T follicular helper cell (primary cell): ENCODE results near the gene TCF7L2.

Source experiments
- DNase-seq: peaks from one replicate; pipeline ENCODE4 v3.0.0-alpha.2; 2020; ENCODE audit warnings: low read depth

Gene TCF7L2

GRCh38 chr10:113177936-113178335 lies 227.9 kb downstream of the TCF7L2 start:
- DNase-seq = no peak

- no peak for DNase-seq
Measured at GRCh38 chr10:113178771-113179170, 228.7 kb downstream of the TCF7L2 start.

GRCh38 chr10:113179265-113179664 lies 229.2 kb downstream of the TCF7L2 start:
- no peak for DNase-seq

DNA sequence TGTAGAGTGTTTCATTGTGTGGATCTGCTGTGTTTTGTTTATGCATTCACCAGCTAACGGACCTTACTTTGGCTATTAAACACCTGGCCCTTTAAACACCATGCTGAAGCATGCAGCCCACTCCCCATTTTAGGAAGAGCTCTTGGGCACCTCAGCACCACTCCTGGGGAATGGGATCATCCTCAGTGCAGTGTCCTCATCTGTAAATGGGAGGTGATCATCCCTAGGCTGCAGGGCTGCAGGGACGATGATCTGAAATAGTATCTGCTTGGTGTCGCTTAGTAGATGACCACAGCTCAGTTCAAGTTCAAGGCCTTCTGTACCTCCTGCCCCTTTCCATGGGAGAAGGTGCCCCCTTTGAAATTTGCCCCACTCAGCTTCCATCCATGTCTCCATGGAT lies 229.9 kb downstream of the TCF7L2 start:
- DNase-seq = no peak

DNA sequence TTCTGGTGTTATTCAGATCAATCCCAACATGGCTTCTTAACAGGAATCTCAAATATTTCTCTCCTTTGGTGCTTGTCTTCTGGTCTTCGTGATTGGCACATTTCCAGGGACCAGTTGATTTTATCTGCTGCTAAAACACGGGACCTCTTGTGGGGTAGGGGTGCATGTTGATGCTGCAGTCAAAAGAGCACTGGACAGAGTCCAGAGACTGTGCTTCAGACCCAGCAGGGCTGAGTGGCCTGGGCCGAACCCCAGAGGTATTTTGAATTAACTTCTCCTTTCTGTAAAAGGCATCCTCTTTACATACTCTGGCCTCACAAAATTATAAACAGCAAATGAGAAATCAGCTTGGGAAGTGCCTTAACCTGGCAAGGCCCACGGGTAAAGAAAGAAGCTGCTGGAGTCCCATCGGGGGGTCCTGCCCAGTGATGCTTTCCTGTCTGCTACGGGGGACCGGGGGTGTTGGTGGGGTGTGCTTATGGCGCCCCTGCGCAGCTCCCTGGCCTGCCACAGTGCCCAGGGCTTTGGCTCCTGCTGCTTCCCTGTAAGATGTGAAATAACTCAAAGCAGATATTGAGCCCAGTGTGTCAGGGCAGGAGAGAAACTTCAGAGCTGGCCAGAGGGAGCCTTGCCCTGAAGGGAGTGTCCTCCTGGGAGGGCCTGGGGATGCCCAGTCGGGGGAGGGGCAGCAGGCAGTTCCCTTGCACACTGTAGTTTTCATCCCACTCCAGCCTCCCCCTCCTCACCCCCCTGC lies 230.5 kb downstream of the TCF7L2 start:
- no peak for DNase-seq

GRCh38 chr10:113182154-113182553 lies 232.1 kb downstream of the TCF7L2 start:
- DNase-seq = no peak

DNA sequence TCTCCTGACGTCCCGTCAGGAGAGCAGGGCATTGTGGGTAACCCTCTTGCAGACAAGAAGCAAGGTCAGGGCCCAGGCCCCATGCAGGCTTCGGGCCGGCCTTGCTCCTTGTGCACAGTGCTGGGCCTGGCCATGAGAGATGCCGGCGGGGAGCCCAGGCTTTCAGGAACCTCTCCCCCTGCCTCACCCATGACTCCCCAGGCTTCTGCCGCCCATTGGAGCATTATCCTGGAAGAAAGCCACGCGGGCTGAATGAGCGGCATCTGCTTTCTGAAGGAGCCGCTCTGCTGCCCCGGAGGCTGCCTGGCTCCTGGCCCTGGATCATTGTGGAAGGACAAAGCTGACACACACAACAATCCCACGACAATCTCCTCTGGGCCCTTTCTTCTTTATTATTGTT lies 233.5 kb downstream of the TCF7L2 start:
- no peak for DNase-seq

- DNase-seq = no peak
Measured at GRCh38 chr10:113187063-113187777, 237.2 kb downstream of the TCF7L2 start.

DNA sequence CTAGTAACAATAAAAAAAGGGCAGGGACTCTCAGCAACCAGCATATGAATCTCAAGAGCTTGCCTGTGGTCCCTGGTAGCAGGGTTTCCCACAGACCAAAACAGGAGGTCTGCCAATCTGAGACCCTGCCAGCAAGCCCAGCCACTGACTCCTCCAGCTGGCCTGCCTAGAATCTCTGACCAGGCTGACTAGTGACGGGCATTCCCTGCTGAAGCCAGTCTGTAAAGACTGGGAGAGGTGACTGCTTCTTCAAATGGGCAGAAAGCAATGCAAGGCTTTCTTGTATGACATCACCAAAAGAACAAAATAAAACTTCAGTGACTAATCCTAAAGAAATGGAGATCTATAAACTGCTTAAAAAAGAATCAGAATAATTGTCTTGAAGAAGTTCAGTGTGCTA lies 249.4 kb downstream of the TCF7L2 start:
- DNase-seq = no peak

- DNase-seq = no peak
Measured at GRCh38 chr10:113202011-113202410, 252.0 kb downstream of the TCF7L2 start.

- DNase-seq = no peak
Measured at GRCh38 chr10:113207924-113208323, 257.9 kb downstream of the TCF7L2 start.

- no peak for DNase-seq
Measured at GRCh38 chr10:113213035-113213434, 263.0 kb downstream of the TCF7L2 start.

DNA sequence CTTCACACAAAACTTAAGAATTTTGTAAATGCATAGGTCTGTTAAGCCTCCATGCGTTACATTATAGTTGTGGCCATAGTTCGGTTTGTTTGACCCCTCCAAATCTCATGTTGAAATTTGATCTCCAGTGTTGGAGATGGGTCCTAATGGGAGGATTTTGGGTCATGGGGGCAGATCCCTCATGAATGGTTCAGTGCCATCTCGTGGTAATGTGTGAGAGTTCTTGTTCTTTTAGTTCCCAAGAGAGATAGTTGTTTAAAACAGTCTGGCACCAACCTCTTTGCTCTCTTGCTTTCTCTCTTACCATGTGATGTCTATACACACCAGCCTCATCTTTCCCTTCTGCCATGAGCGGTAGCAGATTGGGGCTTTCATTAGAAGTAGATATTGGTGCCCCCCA lies 264.3 kb downstream of the TCF7L2 start:
- no peak for DNase-seq

DNA sequence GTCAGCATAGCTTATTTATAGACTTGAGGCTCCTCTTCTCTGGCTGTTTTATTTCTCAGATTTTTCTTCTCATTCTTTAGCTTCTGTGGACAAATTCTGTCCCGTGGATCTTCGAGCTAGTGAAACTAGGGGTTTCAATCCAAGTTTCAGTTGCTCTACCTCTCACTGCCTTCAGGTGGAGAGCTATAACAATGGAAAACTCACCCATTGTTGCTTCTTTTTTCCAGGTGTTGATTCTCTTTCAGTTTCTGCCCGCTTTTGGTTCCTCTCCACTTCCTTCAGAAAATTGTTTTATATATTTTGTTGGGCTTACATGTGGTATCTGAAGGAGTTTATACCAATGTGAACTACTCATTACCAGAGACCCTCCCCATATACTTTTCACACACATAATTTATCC lies 266.1 kb downstream of the TCF7L2 start:
- DNase-seq = no peak
